NCI-H510A treated with DMSO at 0.1 percent for 48 hours (cell line): ENCODE results near the gene PPP1R13L.

ENCODE experiments used
- DNase-seq: peaks from one replicate; lab custom pipeline; 2025; lab: John Stamatoyannopoulos, UW

Gene PPP1R13L

DNA sequence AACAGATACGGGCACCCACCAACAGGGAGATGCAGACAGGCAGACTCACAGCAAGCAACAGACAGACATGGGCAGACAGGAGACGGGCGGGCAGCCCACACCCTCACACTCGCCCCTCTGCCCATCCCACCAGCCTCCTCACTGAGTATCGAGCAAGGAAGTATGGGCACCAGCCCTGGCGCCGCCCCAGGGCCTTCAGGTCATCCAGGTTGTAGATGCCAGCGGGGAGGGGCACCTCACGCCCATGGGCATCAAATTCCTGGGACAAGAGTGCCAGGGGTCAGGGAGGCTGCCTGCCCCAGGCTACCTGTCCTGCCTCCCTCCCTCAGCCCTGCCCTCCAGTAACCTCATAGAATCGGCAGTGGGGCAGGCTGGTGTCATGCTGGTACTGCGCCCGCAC lies 40.2 kb downstream of the PPP1R13L start:
- DNase-seq: no peak

DNA sequence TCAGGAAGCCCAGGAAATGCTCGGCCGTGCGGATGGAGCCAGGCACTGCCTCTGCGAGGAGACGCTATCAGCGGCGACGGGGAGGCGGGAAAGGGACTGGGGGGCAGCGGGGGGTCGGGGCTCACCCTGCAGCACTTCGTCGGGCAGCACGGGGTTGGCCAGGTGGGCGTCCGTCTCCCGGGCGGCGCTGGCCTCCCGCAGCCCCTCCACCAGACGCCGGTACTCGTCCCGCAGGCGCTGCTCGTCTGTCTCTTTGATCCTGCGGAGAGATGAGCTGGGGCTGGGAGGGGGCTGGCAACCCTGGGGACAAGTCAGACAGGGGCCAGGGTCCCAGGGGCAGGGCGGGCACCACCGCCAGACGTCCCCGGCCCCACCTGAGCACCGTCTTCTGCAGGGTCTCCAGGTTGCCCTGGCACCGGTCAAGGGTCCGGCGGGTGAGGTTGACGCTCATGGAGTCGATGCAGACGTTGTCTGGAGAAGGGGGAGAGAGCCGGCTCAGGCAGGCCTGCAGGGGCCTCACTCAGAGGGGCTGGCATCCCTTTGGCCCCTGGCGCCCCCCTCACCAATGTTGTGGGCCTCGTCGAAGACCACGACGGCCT lies 40.9 kb downstream of the PPP1R13L start:
- DNase-seq: no peak

GRCh38 chr19:45362291-45362690 lies 42.6 kb downstream of the PPP1R13L start:
- DNase-seq: no peak

GRCh38 chr19:45361608-45362007 lies 43.3 kb downstream of the PPP1R13L start:
- DNase-seq: no peak

DNA sequence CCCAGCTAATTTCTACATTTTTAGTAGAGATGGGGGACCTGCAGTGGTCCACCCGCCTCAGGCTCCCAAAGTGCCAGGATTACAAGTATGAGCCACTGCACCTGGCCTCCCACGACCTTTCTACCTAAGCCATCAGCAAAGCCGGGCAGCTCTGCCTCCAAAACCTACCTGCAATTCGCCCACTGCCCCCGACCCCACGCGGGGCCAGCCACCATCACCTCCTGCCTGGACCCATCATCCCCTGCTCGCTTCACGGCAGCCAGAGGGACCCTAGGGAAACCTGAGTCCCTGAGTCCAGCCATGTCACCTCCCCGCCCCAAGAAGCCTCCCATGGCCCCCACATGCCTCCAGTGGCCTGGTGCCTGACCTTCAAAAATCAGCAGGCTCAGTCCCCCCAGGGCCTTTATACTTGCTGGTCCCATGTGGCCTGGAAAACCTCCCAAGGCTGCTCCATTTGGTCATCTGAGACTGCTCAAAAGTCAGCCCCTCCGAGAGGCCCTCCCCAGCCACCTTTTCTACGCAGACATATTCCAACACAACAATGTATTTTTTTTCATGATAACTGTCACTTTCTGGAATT lies 46.6 kb downstream of the PPP1R13L start:
- DNase-seq: no peak

DNA sequence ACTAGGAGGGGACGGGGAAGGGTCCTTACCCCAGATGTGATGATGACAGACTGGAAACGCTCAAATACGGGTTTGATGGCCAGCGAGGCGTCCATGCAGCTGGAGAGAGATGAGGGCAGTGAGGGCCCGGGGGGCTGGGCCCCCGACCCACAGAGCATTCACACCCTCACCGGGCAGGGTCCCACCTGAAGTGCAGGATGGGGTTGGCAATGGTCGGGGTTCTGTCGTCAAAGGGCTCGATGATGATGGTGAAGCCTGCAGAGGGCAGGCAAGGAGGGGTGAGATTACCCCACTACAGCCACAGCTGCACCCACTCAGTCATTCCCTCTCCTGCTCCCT lies 47.5 kb downstream of the PPP1R13L start:
- no peak for DNase-seq

- no peak for DNase-seq
These were observed 48.0 kb downstream of the PPP1R13L start for GRCh38 chr19:45356760-45357444.

- DNase-seq: no peak
These were observed 49.0 kb downstream of the PPP1R13L start for GRCh38 chr19:45355910-45356309.

DNA sequence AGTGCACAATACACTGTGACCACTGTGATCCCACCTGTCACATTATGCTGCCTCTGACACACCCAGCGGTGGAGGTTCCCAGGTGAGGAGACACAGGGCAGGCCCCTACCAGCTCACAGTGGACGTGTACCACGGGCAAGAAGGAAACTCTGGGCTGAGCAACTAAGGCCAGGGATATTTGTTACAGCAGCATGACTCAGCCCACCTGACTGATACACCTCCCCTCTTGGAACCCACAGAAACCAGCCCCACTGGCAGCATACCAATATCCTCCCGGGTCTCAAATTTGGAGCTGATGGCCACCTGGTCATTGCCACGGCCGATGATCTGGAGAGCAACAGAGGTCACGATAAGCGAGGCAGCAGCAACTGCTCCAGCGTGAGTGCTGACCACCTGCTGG lies 49.5 kb downstream of the PPP1R13L start:
- no peak for DNase-seq

GRCh38 chr19:45354241-45354842 lies 50.5 kb downstream of the PPP1R13L start:
- DNase-seq: no peak

- DNase-seq: no peak
These were observed 51.7 kb downstream of the PPP1R13L start for GRCh38 chr19:45352914-45353796.

DNA sequence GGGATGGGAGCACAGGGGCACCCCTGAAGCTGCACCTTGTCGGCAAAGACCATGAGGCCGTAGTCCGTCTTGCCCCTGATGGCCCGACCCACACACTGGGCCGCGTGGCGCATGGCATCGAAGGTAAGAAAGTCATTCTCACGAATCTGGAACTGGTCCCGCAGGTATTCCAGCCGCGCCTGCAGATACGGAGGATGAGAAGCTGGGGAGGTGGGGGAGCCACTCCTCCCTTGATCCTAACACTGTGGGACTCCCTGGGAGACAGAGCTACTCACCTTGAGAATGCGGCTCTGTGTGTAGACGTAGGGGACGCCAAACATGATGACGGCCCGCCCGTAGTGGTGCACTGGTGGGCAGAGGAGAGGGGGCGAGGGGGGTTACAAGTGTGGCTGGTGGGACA lies 52.4 kb downstream of the PPP1R13L start:
- no peak for DNase-seq

- no peak for DNase-seq
These were observed 52.8 kb downstream of the PPP1R13L start for GRCh38 chr19:45352062-45352461.

GRCh38 chr19:45351401-45351952 lies 53.4 kb downstream of the PPP1R13L start:
- no peak for DNase-seq

DNA sequence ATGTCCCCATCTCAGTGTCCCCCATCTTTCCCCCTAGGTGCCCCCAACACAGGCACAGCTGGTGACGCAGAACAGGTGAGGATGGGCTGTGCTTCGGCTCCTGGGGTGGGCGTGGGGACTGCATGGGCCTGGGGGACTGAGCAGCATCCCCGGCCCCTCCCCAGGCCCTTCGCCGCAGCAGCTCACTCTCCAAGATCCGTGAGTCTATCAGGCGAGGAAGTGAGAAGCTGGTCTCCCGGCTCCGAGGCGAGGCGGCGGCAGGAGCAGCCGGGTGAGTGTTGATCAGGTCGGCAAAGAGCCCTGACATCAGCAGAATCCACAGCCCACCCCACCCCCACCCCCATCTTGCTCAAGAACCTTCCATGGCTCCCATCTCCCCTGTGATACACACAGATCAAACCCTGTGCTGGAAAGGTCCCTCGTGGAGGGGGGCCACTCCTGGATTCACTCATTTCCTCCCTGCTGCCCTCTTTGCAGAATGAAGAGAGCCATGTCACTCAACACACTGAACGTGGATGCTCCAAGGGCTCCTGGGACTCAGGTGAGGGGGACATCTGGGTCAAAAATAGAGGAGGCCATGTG lies 54.3 kb downstream of the PPP1R13L start:
- no peak for DNase-seq

GRCh38 chr19:45349430-45349941 lies 55.4 kb downstream of the PPP1R13L start:
- DNase-seq: no peak

DNA sequence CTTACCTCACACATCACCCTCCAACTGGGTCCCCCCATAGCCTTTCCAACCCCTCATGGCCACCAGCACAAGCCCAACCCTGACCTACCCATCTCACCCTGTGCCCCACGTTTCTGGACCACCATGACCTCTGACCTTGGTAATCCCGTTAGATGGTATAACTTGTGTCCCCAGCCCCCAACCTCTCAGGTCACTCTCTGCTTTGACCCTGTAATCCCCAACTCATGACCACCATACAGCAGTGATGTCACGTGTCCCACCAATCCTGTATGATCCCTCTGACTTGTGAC lies 55.8 kb downstream of the PPP1R13L start:
- no peak for DNase-seq

- DNase-seq: no peak
These were observed 56.3 kb downstream of the PPP1R13L start for GRCh38 chr19:45348367-45349125.

GRCh38 chr19:45347570-45348366 lies 57.1 kb downstream of the PPP1R13L start:
- no peak for DNase-seq

GRCh38 chr19:45346449-45346848 lies 58.4 kb downstream of the PPP1R13L start:
- DNase-seq: no peak
